ENCODE data around the gene MPRIP.

Gene MPRIP

DNA sequence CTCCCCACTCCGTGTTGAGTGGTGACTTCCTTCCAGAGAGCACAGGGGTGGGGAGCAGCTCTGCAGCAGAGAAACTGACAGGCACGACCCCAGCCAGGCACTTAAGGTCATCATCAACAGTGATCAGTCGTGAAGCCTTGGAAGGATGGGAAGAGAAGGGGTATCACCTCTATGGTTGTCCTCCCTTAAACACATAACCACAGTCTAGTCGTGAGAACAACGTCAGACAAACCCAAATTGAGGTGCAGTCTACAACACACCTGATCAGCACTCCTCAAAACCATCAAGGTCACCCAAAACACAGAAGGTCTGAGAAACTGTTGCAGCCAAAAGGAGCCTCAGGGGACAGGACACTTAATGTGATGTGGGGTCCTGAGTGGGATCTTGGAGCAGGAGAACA lies 68.3 kb downstream of the MPRIP start:
- no peak for DNase-seq (ENCODE audit: low read depth)

DNA sequence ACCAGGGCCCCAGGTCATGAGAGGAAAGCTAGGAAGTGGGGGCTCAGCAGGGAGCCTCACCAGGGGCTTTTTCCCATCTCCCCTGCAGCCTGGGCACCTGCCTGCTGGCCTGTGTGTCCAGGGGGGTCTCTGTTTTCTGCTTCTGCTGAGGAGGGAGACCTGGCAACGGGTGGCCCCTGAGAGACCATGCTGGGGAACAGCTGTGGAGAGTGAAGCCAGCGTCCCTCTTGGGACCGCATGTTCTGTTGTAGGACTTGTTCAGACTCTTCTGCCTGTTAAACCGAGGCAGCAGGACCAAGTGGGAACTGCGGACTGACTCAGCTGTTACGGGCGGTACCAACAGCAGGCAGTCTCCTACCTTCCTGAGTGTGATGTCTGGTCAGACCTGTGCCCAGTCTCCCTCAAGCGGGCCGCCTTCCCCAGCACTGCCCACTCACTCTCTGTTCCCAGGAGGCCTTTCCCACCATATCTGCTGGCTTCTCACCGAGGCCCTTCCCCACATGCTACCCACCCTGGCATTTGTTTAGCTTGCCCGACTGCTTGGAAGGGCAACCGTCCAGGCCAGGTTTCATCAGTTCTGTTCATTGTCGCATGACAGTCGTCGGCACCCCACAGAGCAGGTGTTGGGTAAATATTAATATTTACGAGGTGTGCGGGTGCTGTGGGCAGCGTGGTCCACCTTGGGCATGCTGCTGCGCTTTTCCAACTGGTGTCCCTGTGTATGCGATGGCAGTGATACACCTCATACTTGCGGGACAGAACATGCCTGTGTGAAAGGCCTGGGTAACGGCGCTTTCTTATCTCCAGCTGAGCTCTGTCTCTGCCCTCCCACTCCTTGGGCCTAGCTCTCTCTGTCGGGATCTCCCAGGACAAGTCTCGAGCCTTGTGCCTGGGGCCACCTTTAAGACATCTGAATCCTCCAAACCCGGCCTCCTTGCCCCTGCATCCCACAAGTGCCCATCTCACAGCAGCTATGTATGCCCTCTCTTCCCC lies 69.4 kb downstream of the MPRIP start:
- no peak for DNase-seq (ENCODE audit: low read depth)

DNA sequence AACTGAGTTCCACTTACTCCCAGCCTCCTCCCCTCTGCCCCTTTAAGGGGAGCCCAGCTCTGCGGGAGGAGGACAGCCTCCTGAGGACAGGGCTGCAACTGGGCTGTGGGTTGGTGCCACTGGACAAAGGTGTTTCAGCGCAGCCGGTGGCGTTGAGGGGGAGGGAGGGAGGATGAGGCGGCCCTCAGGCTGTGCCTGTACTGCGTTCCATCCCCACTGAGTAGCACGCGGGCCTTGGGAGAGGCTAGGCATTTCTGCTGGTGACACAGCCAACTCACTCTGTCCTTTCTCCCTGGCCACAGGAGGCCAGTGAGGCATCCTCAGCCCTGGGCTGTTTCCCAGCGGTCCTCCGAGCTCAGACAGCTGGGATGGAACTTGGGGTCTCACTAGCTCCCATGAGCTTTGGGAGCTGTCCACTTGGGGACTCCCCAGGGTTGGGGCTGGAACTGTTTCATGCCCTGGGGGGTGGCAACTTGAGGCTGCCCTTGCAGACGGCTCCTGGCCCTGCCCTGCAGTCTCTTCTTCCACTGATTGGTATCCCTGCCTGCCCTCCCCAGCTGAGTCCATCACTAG lies 70.5 kb downstream of the MPRIP start:
- DNase-seq (ENCODE audit: low read depth), result no peak

GRCh38 chr17:17114592-17115225 lies 72.5 kb downstream of the MPRIP start:
- DNase-seq (ENCODE audit: low read depth), result no peak

GRCh38 chr17:17115620-17116019 lies 73.4 kb downstream of the MPRIP start:
- DNase-seq (ENCODE audit: low read depth), result no peak

DNA sequence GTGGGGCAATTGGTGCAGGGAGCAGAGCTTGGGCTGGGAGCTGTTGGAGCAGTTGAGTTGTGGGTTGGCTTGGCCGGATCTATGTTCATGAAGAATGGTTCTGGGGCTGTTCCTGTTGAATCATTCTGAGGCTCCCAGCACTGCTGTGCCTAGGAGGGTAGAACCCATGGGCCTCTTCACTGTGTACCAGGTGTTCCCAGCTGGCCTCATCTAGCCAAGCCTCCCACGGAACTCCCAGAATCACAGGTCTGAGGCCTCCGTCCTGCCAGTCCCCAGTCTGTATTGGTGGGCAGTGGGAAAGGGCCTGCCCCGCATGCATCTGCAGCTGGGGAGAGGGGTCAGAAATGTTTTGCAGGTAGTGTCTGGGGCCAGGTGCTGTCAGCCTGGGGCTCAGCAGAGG lies 74.1 kb downstream of the MPRIP start:
- DNase-seq (ENCODE audit: low read depth), result no peak

- no peak for DNase-seq (ENCODE audit: low read depth)
These were observed 75.7 kb downstream of the MPRIP start for GRCh38 chr17:17117923-17118322.

DNA sequence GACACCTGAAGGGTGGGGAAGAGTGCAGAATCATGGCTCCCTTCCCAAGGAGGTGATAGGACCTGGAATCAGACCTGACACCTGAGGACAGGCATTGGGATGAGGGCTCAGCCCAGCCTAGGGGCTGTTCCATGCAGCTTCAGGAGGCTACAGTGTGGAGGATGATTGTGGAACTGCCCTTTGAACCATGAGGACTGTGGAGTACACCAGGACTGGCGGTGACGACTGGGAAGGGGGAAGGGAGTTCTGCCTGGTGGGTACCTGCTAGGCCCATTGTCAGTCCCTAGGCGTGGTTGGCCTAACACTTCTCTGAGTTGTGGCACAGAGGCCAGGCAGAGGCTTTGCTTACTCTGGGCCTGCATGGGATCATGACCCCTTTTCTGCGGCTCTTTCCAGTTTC lies 76.1 kb downstream of the MPRIP start:
- no peak for DNase-seq (ENCODE audit: low read depth)

GRCh38 chr17:17119106-17119505 lies 76.8 kb downstream of the MPRIP start:
- no peak for DNase-seq (ENCODE audit: low read depth)

DNA sequence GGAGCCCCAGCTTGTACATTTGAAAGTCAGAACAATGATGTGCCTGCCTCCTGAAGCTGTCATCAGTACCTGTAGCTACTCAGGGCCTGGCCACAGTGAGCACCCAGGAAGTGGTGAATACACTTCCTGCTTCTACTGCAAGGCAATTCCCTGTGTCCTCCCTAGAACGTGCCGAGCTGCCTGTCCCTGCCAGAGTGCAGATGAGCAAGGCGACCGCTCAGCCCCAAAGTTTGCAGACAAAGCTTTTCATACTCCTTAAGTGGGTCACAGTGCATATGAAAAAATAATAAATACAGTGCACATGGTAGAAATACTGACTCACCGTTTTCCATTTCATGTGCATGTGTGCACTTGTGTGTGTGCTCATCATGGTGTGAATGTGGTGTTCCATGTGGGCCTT lies 77.3 kb downstream of the MPRIP start:
- DNase-seq (ENCODE audit: low read depth), result peak; percentile 41

- no peak for DNase-seq (ENCODE audit: low read depth)
These were observed 78.0 kb downstream of the MPRIP start for GRCh38 chr17:17120294-17120693.

GRCh38 chr17:17120701-17121100 lies 78.4 kb downstream of the MPRIP start:
- no peak for DNase-seq (ENCODE audit: low read depth)

DNA sequence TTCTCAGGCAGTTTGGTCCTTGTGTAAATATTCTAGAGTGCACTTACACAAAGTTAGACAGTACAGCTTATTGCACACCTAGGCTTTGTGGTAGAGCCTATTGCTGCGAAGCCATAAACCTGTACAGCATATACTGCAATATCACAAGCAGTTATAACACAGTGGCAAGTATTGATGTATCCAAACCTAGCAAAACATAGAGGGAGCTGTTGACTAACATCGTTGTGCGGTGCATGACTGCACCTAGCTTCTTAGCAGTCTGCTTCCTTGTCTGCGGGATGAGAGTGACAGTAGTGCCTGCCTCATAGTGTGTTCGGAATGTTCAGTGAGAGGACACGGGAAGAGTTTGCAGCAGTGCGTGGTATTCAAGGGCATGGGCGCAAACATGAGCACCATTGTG lies 78.9 kb downstream of the MPRIP start:
- no peak for DNase-seq (ENCODE audit: low read depth)

- DNase-seq (ENCODE audit: low read depth), result no peak
These were observed 80.7 kb downstream of the MPRIP start for GRCh38 chr17:17122781-17123483.

GRCh38 chr17:17124341-17124740 lies 82.1 kb downstream of the MPRIP start:
- no peak for DNase-seq (ENCODE audit: low read depth)

DNA sequence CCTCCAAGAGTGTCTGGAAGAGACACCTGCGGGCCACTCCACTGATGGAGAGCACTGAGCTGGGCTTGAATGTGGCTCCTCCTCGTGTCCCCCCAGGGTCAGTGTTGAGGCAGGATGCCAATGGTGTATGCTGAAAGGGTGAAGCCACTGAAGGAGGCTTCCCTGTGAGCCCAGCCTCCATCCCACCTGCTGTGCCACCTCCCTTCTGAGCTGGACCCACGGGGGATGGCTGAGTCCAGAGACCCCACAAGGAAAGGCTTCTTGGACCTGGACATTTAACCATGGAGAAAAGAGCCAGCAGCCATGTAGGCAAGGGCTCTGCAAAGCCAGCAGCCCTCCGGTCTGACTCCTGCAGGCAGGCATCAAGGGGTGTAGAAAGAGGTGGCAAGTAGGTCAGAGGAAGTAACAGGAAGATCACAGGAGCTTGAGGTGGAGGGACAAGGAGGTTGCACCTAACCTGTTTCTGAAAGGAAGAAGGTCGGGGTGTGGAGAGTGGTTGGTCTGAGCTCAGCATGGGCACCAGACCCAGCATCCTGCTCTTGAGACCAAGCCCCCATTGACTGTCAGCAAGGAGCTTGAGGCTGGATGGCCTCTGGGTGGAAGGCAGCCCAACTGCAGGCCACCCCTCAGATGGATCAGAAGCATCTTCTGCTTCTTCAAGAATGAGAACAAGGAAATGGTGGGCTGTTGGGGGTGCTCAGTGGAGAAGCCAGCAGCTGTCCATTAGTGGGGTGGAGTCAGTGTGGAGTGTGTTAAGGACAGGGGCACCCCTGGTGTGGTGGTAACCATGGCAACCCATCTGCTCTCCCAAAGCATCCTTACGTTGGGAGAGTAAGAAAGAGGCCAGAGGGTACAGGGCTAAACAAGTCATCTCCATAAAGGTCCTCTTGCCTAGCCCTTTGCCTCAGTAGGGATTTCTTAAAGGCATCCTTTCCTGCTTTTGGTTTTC lies 83.2 kb downstream of the MPRIP start:
- DNase-seq (ENCODE audit: low read depth), result peak; percentile 16

DNA sequence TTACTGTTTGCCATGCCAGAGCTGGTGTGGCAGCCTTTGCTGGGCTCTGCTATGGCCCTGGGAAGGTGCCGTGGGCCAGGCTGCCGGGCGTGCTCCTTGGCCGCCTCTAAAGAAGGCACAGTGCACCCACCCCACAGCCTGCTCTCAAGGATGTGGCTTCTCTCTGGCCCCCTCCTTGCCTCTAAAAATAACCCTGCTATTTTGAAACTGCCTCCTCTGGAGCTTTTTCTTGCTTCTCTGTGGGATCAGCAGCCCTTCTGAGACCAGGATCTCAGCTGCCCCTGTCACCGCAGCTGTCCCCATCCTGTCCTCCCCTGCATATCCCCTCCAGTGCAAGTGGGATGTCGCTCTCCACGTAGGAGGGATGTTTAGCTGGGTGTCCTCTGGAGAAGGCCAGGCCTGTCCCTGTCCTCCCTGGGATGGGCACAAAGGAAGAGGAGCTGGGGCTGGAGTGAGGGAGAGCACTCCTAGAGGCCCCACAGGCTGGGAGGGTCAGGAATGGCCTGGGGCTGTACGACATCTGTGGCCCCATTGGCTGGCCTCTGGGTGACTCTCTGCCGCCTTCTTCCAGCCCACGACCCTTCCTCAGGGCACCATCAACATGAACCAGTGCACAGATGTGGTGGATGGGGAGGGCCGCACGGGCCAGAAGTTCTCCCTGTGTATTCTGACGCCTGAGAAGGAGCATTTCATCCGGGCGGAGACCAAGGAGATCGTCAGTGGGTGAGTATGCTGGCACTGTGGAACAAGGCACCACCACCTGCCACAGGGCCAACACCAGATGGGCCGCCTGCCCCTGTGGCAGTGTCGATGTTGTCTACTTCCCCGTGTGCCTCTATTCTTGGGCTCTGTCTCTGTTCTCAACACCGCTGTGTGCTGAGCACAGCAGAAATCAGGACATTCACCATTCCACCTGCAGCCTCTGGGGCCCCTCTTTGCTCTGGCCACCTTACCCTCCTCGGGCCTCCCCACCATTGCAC lies 84.2 kb downstream of the MPRIP start:
- DNase-seq (ENCODE audit: low read depth), result no peak

GRCh38 chr17:17127156-17127555 lies 84.9 kb downstream of the MPRIP start:
- no peak for DNase-seq (ENCODE audit: low read depth)

GRCh38 chr17:17127730-17128291 lies 85.6 kb downstream of the MPRIP start:
- no peak for DNase-seq (ENCODE audit: low read depth)
